GM21526 (cell line): ENCODE data around the gene ARPC5L.
"Not testable (repeated sequence)": the region's sequence is repeated elsewhere in the genome, so short reads cannot be mapped to it uniquely, and the experiment has no call there.

ENCODE experiments used
- ATAC-seq: cut with Tn5 transposase; IDR thresholded peaks from one replicate; pipeline ENCODE4 v1.9.1; 2021; ENCODE audit warnings: moderate library complexity; ENCODE audit not compliant: unreplicated experiment, low FRiP score

Gene ARPC5L

DNA sequence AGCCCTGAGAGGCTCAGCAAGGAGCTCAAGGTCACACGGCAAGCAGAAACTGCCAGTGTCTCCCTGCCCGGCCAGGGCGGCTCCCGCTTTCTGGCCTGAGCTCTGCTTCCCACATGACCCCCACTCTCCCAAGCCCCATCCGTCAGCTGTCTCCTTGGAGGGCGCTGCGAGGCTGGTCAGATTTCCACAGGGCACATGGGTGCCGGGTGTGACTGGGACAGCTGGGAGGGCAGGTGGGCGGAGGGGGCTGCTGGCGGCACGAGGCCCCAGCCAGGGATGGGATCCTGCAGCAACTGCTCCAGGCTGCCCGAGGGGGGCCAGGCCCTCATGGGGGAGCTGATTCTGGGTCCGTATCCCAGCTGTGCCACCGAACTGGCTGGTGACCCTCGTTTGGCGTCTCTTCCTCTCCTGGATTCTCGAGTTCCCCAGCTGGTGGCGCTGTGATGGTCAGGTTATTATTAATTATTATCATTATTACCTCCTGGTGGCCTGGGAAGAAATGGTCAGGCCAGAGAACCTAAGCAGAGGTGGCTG is 21.6 kb upstream of the ARPC5L start:
- ATAC-seq, result no peak

DNA sequence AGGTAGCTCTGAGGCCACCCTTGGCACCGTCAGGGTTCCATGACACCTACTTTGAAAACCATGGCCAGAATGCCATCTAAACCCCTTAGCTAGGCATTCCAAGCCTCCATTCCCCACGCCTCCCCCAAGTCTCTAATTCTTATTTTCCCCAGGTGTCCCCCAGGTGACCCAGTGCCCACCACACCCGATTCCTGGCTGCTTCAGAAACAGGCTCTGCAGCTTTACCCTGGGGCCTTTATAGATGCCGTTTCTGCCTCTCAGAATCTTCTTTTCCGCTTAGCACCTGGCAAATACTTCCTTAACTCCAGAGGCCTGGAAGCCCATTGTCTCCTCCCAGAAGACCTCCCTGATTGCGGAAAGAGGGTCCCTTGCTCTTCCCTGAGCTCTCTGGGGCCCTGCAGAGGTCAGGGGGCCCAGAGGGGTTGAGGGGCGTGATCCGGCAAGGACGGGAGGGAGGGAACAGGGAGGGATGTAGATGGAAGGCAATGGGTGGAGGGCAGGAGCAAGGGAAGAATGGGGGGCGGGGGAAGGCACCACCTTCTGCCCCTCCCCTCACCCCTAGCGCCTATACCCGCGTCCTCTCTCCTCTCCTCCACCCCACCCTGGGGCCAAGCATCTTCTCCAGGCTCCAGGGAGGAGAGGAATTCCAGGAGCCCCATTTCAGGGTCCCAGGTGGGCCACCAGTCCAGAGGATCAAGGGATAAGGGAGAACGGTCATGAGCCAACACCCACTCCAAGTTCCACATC is 20.7 kb upstream of the ARPC5L start:
- no peak for ATAC-seq

DNA sequence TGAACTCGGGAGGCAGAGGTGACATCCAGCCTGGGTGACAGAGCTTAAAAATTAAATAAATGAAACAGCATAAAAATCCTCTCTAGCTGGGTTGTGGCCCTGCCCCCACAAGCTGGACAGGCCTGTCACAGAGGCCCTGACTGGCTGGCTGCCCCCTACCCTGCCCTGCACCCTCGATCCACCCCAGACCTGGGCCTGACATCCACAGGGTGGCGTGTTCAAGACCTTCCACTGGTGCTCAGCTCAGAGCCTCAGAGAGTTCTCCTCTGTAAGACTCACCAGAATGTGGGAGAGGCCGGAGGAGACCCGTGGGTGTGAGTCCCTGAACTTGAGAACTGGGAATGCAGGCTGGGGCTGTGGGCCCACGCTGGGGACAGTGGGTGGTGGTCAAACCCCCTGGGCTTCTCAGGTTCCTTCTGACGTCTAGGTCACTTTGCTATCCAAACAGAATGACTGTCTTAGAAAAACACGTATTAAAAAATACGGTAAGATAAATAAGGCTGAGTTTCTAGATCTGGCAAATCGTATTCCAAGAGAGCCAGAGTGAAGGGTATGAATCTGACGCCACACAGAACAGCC is 18.4 kb upstream of the ARPC5L start:
- no peak for ATAC-seq

DNA sequence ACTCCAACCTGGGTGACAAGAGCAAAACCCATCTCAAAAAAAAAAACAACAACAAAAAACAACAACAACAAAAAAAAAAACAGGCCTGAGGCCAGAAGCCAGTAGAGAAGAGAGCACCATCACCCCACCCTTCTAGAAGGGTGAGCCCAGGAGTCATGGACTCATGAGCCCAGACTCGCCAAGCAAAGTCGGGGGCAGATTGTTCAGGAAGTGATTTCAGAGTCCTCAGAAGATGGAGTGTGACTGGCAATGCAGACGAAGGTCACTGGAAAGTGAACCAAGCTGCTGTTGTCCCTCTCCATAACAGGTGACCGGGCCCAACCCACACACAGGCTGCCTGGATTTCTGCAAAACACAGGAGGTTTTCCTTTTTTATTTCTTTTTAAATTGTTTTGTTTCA is 17.6 kb upstream of the ARPC5L start:
- ATAC-seq, result no peak

DNA sequence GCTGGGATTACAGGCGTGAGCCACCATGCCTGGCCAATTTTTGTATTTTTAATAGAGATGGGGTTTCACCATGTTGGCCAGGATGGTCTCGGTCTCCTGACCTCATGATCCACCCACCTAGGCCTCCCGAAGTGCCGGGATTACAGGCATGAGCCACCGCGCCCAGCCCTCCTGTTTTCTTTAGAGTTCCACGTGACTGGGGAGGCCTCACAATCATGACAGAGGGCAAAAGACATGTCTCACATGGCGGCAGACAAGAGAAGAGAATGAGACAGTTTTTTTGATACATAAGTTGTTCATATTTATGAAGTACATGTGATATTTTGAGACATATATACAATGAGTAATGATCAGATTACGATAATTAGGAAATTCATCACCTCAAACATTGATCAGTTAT is 15.5 kb upstream of the ARPC5L start:
- ATAC-seq, result not testable (repeated sequence)

DNA sequence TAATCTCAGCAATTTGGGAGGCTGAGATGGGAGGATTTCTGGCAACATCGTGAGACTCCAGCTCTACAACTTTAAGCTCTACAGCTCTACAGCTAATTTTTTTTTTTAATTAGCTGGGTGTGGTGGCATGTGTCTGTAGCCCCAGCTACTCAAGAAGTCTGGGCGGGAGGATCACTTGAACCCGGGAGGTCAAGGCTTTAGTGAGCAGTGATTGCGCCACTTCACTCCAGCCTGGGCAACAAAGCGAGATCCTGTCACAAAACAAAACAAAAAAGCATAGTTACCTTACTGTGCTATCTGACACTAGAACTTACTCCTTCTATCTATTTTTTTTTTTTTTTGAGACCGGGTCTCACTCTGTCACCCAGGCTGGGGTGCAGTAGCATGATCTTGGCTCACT is 15.0 kb upstream of the ARPC5L start:
- ATAC-seq, result no peak

DNA sequence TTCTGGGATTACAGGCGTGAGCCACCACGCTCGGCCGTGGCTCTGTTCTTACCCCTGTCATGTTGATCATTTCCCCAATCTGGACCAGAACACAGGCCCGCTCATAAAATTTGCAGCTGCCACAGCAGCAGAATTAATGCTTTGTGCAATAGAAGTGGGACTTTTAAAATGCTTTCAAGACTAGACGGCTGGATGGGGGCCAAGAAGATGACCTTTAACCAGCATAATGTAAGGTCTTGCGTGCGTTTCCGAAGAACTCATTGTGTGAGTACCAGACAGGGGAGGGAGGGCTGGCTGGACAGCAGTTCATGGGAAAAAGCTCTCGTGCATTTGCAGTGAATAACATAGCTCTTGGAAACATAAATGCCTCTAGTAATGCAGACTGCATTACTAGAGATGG is 12.1 kb upstream of the ARPC5L start:
- no peak for ATAC-seq

DNA sequence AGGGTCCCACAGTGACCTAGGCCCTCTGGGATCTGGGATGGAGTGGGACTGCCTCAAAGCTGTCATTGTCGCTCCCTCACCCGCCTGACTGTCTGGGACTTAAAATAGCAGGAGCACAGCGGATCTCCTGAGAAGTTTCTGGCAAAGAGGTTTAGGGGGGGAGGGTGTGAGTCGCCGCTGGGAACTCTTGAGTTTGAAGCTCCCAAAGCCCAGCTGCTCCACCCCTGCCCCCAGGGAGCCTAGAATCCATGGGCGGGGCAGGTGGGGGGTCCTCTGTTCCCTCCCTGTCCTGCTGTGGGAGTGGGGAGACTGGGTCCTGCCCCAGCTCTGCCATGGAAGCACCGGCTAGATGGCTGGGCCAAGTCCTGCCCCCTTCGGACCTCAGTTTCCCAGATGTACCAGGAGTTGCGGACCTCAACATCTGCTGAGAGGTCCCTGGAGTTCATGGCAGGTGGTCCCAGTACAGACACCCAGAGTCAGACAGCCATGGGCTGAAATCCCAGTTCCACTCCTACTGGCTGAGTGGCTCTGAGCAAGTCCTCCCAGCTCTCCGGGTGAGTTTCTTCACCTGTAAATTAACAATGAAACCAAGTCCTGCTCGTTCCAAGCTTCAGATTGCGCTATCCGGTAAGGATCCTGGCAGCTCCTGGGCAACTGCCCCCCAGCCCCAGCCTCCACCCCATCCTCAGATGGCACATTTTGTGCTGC is 9.7 kb upstream of the ARPC5L start:
- ATAC-seq, result no peak

DNA sequence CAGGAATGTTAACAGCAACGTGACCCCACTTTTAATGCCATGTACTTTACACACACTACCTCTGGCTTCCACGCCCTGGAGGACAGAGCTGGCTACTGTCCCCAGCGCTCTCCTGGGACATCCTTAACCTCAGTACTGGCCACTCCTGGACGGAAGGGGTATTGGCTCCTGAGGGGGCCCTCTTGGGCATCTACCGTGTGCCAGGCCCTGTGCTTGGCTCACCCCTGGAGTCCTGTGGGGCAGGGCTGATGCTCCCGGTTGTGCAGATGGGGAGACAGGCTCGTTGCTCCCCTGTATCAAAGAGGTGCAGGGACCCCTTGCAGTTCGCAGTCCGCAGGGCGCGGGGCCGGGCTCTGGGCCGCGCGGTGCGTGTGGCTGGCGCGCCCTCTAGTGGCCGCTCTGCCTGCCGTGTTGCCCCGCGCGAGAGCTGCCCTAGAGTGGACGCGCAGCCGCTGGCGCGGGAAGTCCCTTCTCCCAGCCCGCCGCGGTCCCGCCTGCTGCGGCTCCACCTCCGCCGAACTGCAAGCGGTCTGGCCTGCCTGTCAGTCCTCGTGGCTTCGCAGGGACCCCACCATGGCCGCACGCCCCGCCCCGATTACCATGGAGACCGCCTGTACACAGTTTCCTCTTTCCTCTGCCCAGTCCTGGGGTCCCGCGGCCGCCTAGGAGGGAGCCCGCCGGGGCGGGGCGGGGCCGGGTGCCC is 8.9 kb upstream of the ARPC5L start, which contains the start of gene WDR38:
WDR38 (plus strand) TSS at position 632 of the 703 bp plus-strand sequence. CDS start 72 bp downstream, outside the sequence.
- no peak for ATAC-seq

DNA sequence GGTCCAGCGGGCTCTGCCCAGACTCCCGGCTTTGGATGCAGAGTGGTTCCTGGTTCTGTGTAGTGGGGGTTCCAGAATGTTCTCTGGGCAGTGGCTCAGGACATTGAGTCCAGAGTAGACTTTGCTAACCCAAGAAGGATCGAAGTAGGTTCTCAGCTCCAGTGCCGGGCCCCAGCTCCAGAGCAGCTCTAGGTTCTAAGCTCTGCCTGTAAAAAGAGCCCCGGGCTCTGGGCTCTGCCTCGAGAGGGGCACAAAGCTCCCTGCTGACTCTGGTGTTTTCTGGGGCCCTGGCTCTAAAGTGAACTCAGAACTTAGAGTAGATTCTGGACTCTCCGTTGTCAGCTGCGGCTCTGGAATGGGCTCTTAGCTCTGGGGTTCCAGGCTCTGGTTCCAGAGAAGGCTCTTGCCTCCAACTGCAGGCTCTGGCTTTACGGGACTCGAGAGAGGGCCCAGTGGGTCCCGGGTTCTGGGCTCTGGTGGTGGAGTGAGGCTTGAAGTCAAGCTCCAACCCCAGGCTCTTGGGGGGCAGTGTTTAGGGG is 8.3 kb upstream of the ARPC5L start:
- ATAC-seq, result no peak

DNA sequence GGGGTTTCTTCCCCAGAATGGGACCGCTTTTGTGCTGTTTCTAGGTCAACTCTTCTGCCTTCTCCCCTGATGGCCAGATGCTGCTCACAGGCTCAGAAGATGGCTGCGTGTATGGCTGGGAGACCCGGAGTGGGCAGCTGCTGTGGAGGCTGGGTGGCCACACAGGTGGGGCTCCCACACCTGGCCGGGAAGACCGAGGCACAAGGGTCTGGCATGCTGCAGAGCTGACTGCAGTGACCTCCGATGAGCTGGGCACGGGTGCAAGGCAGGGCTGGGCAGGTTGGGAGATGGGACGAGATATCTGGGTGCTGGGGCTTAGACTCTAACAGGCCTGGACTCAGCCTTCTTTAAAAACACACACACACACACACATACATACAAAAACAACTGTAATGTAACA is 7.8 kb upstream of the ARPC5L start:
- ATAC-seq, result no peak

DNA sequence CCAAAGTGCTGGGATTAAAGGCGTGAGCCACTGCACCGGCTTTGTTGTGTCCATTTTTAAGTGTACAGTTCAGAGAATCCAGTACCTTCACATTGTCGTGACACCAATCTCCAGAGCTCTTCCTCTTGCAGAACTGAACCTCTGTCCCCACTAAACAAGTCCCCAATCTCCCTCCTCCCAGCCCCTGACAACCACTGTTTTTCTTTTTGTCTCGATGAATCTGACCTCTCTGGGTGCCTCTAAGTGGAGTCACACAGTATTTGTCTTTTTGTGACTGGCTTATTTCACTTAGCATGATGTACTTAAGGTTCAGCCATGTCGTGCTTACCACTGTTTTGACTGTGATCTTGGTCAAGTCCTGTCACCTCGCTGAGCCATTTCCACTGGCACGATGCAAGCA is 7.1 kb upstream of the ARPC5L start:
- ATAC-seq, result no peak

DNA sequence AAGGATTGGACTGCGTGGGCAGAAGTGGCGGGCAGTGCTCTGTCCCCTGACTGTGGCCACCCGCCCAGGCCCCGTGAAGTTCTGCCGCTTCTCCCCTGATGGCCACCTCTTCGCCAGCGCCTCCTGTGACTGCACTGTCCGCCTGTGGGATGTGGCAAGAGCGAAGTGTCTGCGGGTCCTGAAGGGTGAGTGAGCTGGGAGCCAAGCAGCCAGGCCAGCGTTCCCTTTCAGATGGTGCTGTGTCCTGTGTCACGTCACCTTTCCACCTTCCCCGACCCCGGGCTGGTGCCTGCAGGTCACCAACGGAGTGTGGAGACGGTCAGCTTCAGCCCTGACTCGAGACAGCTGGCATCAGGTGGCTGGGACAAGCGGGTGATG is 6.4 kb upstream of the ARPC5L start:
- no peak for ATAC-seq

DNA sequence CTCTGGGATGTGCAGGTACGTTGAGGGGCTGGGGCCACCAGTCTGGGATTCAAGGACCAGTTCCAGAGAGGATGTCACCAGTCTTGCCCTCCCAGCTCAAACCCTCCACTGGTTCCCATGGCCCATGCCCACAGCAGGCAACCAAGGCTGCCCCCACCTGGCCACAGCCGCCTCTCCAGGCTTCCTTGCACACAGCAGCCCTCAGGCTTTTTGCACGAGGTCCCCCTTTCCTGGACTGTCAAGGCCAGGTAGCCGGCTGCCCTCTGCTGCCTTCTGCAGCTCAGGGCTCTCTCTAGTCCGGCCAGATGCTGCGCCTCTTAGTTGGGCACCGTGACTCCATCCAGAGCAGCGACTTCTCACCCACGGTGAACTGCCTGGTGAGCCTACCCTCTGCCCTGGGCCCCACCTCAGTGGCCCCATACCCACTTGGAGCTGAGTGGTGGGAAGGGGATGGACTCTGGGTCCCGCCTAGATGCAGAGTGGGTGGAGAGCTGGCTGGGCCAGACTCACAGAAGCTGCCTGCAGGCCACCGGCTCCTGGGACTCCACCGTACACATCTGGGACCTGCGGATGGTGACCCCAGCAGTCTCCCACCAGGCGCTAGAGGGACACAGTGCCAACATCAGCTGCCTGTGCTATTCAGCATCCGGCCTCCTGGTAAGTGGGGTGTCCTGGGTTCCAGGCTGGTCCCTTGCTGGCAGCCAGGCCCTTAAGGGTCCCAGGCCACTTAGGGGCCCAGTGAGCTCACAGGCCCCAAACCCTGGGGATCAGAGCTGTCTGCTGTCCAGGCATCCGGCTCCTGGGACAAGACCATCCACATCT is 5.8 kb upstream of the ARPC5L start:
- ATAC-seq, result no peak

DNA sequence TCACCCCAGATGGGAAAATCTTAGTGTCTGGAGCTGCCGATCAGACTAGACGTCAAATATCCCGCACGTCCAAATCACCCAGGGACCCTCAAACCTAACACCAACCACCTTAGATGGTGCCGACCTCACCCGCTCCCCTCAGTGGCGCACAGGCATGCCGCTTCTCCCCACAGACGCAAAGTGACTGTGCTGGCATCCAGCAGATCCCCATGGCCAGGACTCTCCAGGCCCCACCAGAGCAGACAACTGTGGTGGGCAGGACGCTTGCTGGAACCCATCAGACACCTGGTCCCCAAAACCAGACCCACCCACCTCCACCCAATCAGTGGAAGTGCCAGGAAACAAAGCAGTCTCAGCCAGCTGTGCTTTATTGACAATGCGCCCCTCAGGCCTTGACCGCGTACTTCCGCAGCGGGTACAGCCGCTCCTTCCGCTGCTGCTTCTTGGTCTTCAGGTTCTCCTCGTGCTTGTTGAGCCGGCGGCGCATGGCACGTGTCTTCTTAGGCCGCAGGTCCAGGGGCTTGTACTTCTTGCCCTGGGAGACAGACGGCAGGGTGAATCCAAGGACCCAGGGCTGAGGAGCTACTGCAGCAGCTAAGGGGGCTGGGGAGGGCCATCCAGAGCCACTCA is 4.3 kb upstream of the ARPC5L start:
- ATAC-seq, result no peak

DNA sequence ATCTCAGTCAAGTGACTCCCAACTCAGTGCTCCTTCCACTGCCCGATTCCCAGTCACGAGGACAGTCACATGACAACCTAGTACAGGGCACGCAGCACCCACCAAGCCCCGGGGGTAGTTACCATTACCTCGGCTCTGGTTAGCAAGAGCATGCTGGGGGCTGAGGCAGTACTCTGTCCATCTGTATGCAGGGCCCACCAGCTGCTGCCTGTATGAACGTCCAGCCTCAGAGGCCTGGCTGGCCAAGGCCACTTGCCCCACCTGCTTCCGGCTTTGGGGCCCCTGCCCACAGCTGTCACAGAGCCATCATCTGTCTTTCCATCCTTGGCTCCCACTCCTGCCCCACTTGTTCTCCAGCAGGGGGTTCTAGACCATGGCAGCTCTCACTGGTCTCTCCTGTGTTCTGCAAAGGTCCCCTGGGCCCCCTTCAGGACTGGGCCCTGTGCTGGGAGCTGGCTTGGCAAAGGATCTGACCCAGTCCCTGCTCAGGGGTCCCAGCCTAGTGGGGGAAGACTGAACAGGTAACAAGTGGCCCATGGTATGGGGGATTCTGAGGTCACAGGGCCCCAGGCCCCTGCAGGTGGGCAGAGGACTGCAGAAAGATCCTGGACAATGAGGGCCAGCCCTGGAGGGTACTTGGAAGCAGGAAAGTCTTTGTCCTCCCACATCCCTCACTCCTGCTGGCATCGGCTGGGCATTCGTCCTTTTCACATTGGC is 3.4 kb upstream of the ARPC5L start:
- ATAC-seq, result no peak

DNA sequence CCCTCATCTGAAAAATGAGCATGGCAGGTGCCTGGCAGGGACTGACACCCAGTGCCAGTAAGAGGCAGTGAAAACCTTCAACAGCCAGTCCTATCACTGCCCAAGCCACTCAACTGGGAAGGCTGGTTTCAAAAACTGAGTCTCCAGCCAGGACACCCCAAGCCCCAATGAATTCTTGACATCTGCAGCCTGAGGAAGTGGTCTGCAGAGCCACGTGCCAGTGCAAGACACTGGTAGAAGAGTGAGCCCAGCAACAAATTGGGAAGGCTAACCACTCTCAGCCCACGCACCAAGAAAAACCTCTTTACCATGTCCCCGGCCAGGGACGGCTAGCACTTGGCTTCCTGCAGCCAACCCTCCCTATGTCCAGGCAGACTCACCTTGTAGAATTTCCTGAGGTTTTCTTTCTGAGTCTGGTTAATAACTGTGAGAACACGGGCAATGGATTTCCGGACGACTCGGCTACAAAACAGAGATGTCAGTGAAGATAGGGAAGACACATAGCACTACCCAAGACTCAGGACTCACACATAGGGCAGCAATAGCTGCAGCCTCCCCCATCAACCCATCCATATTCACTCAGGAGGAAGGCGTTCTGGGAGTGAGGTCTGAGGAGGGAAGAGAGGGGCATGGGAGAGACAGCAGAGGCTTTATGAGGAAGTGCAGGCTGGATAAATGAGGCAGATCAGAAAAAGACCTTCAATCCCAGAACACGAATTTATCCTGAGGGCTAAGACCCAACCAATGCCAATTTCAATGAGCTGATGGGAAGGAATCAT is 1.9 kb upstream of the ARPC5L start:
- ATAC-seq, result no peak
